HG03039 (cell line): ENCODE data around the gene GALNT17.
"Not testable (repeated sequence)": the region's sequence is repeated elsewhere in the genome, so short reads cannot be mapped to it uniquely, and the experiment has no call there.

Experiments
- ATAC-seq: cut with Tn5 transposase; IDR thresholded peaks from one replicate; pipeline ENCODE4 v1.9.1; 2021; ENCODE audit warnings: mild to moderate bottlenecking, moderate library complexity; ENCODE audit not compliant: unreplicated experiment

Gene GALNT17

GRCh38 chr7:71157757-71158156 lies 25.8 kb downstream of the GALNT17 start:
- ATAC-seq = no peak

- no peak for ATAC-seq
These were observed 33.8 kb downstream of the GALNT17 start for GRCh38 chr7:71165708-71166107.

- ATAC-seq = no peak
These were observed 39.5 kb downstream of the GALNT17 start for GRCh38 chr7:71171476-71171875.

- no peak for ATAC-seq
These were observed 42.0 kb downstream of the GALNT17 start for GRCh38 chr7:71173955-71174354.

- no peak for ATAC-seq
These were observed 50.5 kb downstream of the GALNT17 start for GRCh38 chr7:71182438-71182935.

- no peak for ATAC-seq
These were observed 52.2 kb downstream of the GALNT17 start for GRCh38 chr7:71184136-71184535.

- no peak for ATAC-seq
These were observed 52.7 kb downstream of the GALNT17 start for GRCh38 chr7:71184609-71185008.

- ATAC-seq = no peak
These were observed 54.7 kb downstream of the GALNT17 start for GRCh38 chr7:71186535-71187057.

- ATAC-seq = no peak
These were observed 59.8 kb downstream of the GALNT17 start for GRCh38 chr7:71191771-71192170.

GRCh38 chr7:71193099-71193810 lies 61.3 kb downstream of the GALNT17 start:
- ATAC-seq = no peak

- ATAC-seq = no peak
These were observed 66.4 kb downstream of the GALNT17 start for GRCh38 chr7:71198391-71198790.

- no peak for ATAC-seq
These were observed 66.9 kb downstream of the GALNT17 start for GRCh38 chr7:71198887-71199286.

- no peak for ATAC-seq
These were observed 74.2 kb downstream of the GALNT17 start for GRCh38 chr7:71206184-71206583.

- no peak for ATAC-seq
These were observed 76.9 kb downstream of the GALNT17 start for GRCh38 chr7:71208881-71209280.

GRCh38 chr7:71209484-71209883 lies 77.5 kb downstream of the GALNT17 start:
- not testable (repeated sequence) for ATAC-seq

GRCh38 chr7:71210220-71210619 lies 78.3 kb downstream of the GALNT17 start:
- no peak for ATAC-seq

GRCh38 chr7:71212433-71212832 lies 80.5 kb downstream of the GALNT17 start:
- ATAC-seq = not testable (repeated sequence)

- no peak for ATAC-seq
These were observed 84.3 kb downstream of the GALNT17 start for GRCh38 chr7:71216211-71216610.

GRCh38 chr7:71220210-71220695 lies 88.3 kb downstream of the GALNT17 start:
- ATAC-seq = no peak

- ATAC-seq = no peak
These were observed 89.1 kb downstream of the GALNT17 start for GRCh38 chr7:71221049-71221448.

GRCh38 chr7:71221549-71221948 lies 89.6 kb downstream of the GALNT17 start:
- ATAC-seq = no peak

- no peak for ATAC-seq
These were observed 95.2 kb downstream of the GALNT17 start for GRCh38 chr7:71227126-71227525.
